Endometrium (tissue), 2 donors: ENCODE measurements around the gene MKRN2OS.
"Not testable (repeated sequence)": the region's sequence is repeated elsewhere in the genome, so short reads cannot be mapped to it uniquely, and the experiment has no call there.

Experiments used
- FAIRE-seq: peaks from 2 replicates; lab custom pipeline; 2012; peaks lifted over from hg19 to GRCh38; lab: Jason Lieb, UNC
- donor health status: control.
- donor health status: control.

MKRN2OS gene

DNA sequence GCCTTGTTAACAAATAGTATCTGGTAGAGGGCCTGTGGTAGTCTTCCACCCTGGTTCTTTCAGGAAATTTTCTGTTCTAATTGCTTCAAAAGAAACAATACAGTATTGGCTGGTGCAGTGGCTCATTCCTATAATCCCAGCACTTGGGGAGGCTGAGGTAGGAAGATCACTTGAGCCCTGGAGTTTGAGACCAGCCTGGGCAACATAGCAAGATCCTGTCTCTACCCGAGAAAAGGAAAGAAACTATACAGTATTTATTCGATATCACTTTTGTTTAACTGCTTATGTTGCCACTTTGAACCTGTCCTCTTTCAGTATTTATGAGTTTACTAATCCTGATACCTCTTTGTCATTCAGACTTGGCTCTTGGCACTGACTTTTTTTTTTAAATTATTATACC, 16.1 kb upstream of the MKRN2OS start:
- FAIRE-seq, result no peak

DNA sequence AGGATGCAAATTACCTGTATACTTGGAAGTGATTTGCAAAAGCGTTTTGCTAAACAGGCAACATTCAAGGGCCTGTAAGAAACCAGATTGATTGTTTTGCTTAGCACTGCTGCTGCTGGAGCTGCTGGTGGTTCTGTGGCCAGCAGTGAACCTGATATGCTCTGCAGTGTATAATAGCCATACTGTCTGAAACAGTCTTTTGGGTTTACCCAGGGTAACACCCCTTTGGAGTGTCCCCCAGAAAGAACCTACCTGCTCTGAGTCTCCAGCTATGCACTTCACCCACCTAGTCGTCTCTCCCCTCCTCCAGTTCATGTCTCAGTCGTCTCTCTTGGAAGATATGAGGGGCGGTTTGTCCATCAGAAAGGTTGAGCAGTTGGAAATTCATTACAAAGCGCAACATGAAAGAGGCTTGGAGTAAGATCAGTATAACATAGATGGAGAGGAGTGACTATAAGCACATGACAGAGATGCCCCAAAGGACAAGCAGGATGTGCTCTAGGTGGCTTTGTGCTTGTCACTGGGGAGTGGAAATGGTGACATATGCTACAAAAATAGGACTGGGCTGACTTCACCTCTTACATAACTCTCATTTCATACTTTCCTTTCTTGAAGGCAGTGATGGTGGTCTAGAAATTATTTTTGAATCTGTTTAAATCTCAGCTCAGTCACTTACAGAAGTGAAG, 15.3 kb upstream of the MKRN2OS start:
- FAIRE-seq, result no peak

DNA sequence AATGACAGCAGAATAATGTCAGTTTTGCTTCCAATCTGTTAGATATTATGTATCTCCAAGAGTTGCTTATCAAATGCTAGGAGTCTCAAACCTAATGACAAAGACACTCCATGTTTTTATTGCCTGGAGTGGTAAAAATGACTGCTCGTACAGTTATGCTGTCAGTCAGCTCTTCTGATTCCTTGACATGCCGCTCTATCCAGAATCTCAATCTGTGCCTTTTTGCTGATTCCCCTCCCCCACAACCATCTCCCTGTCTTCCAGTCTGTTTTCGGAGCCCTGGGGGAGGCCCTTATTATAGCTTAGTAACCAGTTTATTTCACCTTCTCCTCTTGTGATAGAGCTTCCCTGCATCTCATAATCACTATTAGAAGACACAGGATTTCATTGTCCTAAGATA, 14.2 kb upstream of the MKRN2OS start:
- no peak for FAIRE-seq

DNA sequence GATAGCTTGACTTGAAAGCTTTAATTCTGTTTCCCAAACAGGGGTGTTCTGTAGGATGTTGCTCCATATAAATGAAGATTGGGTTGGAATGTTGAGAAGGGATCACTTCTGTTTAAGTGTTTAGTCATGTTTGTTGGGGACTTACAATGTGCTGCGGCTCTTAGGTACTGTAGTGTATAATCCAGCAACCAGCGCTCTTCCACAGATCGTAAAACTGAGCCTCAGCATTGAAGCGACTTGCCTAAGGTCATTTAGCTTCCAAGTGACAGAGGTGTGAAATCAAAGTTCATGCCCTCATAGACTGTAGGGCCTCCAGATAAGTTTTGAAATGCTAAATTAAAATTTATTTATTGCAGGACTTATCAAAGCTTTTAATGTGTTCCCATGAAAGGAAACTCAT, 13.4 kb upstream of the MKRN2OS start:
- FAIRE-seq, result no peak

DNA sequence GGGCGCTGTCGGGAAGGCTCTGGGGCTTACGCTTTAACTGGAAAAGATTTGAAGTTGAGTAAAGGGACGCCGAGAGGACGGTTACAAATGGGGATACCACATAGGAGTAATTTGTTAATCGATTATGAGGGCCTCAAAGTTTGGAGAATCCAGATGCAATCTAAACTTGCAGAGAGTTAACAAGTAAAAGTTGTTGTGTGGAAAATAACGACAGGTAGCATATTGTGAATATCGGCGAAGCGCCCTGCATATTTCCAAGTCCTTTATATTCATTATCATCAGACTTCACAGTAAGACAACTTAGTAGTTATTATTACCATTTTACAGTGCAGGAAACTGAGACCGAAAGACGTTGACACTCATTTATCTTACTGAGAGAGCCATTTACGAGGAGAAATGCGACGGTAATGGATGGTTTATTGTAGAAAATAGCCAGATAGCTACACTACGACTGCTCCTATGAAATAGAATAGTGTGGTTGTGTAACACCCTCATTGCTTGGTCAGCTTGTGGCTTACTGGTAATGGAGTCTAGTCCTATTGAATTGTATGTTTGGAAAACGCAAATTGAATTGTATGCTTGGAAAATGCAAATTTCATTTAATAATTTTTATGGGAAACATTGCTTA, 12.3 kb upstream of the MKRN2OS start:
- FAIRE-seq, result no peak

DNA sequence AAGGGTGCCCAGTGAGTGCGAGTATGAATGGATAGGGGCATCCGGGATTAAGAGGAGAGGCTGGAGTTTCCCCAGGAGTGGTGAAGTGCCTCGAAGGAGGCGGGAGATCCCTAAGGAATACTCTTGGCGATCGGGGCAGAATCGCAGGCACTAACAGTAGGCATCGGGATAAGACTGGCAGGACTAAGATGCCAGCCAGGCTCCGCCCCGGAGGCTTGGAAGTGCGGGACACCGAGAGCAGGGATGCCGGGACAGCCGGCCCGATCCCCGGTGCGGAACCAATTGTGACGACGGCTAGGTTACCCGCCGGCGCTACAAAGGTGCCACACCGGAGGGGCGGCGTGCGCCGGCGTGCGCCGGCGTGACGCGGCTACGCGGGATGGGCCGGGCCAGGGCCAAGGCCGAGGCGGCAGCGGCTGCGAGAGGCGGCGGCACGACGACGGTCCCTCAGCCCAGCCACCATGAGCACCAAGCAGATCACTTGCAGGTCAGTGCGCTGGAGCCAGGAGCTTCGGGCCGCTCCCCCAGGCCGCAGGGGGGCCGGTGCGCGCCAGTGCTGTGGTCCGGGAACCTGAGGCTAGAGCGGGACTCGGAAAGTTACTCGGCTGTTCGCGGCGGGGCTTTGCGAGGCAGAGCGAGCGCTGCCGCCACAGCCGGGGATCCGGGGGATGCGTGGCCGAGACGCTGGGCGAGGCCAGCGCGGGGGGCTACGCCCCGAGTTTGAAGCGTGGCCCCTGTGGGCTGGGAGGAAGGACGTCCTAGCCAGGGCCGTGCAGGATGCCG, 11.6 kb upstream of the MKRN2OS start, which contains the start of gene MKRN2:
MKRN2 (plus strand) TSS at position 398 of the 783 bp plus-strand sequence; CDS start at position 462, 64 bp downstream.
- FAIRE-seq, result no peak

DNA sequence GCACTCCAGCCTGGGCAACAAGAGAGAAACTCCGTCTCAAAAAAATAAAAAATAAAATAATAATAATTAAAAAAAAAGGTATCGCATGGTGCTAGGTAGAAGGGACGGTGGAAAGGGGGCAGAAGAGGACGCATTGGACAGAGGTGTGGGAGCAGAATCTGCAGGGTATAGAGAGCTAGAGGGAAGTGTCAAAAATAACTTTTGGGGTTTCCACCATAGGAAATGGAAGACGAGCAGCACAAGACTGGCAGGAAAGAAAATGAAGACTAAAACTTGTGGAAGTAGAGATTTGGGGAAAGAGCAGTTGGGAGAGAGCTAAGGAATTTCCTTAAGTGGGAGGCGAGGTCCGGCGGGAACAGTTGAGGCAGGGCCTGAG, 11.0 kb upstream of the MKRN2OS start:
- FAIRE-seq, result no peak

DNA sequence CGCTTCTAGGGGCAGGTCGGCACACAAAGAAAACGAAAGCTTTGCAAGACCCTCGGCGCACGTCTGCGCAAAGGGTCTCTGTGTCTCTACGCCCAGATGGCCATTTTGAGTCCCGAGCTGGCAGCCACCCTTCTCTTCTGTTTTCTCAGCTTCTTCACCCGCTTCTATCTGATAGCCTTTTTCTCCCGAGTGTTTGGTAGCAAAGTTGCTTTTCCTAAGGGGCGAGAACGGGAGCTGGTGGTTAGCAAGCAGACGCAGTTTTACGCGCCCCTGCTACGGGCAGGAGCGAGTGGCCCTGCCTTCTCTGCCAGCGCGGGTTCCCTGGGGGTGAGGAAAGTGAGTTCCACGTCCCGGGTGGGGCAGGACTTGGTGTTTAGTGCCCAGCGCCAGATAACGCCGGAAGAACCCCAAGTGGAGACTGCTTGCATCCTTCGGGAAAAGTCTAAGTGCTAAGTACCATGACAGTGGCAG, 8.7 kb upstream of the MKRN2OS start:
- FAIRE-seq, result no peak

DNA sequence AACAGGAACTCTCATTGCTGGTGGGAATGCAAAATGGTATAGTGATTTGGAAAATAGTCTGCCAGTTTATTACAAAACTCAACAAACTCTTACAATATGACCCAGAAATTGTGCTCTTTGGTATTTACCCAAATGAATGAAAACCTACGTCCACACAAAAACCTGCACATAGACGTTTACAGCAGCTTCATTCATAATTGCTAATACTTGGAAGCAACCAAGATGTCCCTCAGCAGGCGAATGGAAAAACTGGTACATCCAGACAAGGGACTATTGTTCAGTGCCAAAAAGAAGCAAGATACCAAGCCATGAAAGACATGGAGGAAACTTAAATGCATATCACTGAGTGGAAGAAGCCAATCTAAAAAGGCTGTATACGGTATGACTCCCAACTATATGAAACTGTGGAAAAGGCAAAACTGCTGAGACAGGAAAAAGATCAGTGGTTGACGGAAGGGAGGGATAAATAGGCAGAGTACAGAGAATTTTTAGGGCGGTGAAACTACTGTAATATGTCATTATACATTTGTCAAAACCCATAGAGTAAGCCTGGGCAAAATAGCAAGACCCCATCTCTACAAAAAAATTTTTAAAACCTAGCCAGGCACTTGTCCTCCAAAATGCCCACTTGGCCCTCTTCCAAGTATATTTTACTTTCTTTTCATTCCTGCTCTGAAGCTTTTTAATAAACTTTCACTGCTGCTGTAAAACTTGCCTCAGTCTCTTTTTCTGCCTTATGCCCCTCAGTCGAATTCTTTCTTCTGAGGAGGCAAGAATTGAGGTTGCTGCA, 4.9 kb upstream of the MKRN2OS start:
- FAIRE-seq, result no peak

DNA sequence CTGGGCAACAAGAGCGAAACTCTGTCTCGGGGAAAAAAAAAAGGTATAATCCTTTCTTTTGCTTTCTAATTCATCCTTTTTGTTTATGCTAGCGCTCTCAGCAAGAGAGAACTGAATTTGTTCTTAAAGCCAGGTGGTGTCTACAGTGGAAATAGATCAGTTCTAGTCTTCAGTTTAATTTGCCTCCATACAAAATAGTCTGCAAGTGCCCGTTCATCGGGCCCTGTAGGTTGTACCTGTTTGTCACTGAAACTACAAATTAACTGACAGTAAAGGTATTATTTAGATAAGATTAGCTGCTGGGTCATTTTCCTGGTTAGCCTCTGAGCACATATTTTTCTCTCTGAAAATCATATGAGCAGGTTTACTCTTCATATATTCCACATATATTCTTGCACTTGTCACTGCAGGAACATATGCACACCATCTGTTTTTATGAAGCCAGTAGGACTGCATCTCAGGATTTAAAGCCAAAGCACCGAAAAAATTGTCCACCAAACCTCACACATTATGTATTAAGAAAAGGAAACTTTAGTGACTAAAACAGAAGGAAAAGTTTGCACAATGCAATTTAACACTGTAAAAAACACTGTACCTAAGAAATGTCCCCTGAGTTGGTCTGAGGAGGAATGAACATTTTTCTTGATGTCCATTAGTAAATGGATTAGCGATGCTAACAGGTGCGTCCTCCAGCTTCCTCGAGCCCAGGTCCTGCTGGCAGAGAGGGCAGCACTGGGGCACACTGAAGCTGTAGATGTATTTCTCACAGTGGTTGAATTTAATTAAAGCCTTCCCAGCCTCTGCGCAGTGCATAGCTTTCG, 437 bp downstream of the MKRN2OS start:
- FAIRE-seq, result no peak

DNA sequence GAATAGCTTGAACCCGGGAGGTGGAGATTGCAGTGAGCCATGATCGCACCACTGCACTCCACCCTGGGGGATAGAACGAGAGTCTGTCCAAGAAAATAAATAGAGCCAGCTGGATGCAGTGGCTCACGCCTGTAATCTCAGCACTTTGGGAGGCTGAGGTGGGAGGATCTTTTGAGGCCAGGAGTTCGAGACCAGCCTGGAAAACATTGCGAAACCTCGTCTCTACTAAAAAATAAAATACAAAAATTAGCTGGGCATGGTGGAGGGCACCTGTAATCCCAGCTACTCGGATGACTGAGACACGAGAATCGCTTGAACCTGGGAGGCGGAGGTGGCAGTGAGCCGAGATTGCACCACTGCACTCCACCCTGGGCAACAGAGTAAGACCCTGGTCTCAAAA, 1.8 kb downstream of the MKRN2OS start:
- not testable (repeated sequence) for FAIRE-seq

DNA sequence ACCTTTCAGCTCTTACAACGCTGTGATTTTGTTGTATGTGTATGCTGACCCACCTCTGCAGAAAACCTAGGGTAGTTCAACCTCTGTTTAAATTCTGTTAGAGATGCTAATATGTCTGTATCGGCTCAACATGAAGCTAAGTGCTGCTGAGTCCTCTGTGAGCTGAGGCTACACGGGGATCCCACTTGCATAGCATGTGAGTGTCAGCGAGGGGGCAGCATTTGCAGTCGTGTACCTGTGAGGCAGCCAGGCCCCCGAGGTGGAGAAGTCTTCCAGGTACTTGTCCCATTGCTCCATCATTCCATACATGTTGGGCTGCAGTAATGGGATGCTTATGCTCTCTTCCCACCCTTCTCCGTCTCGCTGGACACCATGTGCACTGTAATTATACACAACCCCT, 3.7 kb downstream of the MKRN2OS start:
- FAIRE-seq, result no peak

DNA sequence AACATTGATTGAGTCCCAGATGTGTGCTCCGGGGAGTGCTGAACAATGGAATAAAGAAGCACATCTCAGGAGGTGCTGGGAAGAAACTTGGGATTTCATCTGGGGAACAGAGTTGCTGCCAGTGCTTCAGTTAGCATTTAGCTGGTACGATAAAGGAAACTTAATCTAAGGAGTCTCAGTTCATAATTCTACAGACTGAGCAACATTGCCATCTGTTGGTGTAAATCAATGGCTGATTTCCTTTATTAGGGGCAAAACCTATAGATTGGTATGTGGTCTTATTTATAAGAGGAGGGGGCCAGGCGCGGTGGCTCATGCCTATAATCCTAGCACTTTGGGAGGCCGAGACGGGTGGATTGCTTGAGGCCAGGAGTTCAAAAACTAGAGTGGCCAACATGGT, 8.9 kb downstream of the MKRN2OS start:
- no peak for FAIRE-seq

DNA sequence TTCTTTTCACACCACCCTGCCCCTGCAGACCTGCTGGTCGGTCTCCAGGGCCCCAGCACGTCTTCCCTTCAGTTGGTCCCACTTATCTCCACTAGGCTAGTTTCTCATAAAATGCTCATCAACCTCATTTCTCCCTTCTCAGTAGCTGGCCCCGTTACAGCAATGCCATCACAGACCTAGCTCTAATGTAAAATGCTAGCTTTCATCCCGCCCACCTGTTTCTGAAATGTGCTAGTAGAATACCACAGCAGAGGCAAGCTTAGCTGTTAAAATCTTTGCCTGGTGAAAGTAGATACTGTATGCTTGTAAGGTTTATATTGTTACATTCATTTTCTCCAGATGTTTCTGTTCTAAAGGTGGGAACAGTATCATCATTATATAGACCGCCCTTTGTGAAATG, 13.1 kb downstream of the MKRN2OS start:
- FAIRE-seq, result no peak

DNA sequence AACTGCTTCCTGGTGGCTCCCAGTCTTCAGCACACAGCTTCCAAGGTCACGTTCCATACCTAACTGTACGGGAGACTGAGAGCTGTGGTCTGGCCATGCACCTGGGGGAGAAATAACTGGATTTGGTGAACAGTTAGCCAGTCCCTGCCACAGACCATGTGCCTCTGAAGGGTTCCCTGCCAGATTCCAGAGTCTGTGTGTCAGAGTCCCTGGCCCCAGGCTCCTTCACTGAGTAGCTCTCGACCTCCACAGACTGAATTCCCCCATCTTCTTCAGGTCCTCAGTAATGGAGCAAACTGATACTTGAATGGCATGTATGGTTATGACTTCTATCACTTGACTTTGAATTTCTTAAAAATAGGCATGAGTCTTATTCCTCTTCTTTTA, 17.5 kb downstream of the MKRN2OS start:
- FAIRE-seq, result no peak

DNA sequence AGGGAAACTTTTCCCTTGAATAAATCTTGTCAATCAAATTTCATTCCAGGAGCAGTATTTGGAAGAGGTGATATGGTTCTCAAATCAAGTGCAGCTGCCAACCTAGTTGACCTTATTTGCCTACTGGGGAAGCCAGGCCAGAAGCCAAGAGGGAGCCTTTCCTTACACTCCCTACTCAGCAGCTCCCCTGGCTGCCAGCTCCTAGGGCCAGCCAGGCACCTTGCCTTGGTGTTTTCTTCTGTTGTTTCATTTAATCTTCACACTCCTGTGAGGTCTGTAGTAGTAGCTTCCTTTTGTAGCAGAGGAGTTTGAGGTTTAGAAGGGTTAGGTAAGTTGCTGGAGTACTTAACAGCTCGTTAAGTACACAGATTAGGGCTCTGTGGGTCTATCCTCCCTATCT, 22.6 kb downstream of the MKRN2OS start:
- FAIRE-seq, result no peak

DNA sequence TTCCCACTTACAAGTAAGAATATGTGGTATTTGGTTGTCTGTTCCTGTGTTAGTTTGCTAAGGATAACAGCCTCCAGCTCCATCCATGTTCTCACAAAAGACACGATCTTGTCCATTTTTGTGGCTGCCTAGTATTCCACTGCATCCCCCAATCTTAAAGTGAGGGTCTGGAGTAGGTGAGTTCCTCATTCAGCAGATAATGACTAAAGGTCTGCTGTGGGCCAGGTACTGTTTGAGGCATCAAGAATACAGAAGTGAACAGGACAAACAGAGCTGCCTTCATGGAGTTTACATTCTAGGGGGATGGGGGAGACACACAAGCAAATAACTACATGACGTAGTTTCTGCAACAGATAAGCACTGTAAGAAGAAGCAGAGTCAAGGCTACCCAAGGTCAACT, 24.3 kb downstream of the MKRN2OS start:
- no peak for FAIRE-seq

DNA sequence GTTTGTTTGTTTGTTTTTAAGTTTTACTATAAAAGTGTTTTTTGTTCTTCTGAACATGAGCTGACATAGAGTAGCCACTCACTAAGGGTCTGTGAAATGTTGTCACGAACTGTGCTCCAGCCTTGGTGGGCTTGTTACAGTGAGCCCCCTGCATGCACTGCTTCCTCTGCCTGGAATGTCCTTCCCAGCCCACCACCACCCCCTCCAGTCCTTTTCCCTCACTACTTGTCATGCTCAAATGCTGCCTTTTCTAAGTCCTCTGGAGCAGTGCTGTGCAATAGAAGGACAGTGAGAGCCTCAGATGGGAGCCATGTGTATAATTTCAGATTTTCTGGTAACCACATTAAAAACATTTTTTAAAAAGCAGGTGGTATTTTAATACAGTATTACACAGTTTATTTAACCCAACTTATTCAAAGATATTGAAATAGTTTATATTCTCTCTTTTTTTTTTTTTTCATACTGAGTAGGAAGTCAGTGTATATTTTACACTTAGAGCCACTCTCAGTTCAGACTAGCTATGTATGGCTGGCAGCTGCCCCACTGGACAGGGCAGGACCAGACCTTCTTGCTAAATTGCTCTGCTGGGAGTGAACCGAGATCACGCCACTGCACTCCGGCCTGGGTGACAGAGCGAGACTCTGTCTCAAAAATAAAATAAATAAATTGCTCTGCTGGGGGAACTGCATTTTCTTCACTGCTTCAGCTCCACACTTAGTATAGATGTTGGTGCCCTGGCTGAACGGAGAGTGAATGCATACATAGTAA, 26.9 kb downstream of the MKRN2OS start:
- FAIRE-seq, result no peak

DNA sequence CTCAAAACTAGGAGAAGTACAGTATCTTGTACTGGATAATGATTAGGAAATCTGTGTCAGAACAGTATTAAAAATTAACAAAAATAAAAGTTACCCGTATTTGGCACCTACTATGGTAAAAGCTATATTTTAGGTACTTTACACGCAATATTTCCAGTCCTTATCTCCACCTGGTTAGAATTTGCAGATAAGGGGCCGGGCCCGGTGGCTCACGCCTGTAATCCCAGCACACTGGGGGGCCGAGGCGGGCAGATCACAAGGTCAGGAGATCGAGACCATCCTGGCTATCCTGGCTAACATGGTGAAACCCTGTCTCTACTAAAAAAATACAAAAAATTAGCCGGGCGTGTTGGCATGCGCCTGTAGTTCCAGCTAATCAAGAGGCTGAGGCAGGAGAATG, 28.4 kb downstream of the MKRN2OS start:
- no peak for FAIRE-seq

DNA sequence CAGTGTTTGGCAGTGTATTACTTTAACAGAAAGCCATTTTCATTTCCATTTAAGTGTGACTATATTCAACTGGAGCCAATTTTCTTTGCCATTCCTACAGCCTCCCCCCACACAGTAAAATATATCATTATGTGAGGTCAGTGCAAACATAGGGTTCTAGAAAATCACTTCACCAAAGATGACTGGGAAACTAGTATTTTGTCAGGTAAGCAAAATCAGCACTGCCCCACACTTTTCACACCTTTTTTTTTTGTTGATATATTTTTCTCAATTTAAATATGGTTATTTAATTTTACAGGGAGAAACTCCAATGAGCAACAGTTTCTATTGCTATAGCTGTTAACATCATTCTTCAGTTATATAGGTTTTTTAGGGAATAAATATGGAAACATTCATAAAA, 29.7 kb downstream of the MKRN2OS start:
- FAIRE-seq, result no peak
